H1 (cell line): ENCODE data around the gene WDR3. TPM values are rescaled to one million over a fixed set of nuclear protein-coding genes. Genes with fewer than 3 reads are reported as not detected.

Experiments used
- CTCF ChIA-PET: fragments of 300-600 bp; sonication (Branson Sonifier 250); formaldehyde crosslinking; loops from one replicate; lab custom pipeline; 2021; ENCODE audit not compliant: partially characterized antibody; lab: Charles Lee
- POLR2A ChIA-PET: fragments of 300-600 bp; sonication (Branson Sonifier 250); formaldehyde crosslinking; loops from one replicate; lab custom pipeline; 2021; ENCODE audit warnings: inconsistent platforms; ENCODE audit not compliant: partially characterized antibody; lab: Charles Lee
- DNase-seq, 2 experiments: peaks; one replicate each; pipeline versions ENCODE4 v3.0.0 to v3.0.0-alpha.2; 2010 to 2022; ENCODE audit warnings: low spot score in 2 of 2, low read depth in 1 of 2, mixed read lengths in 1 of 2
- FAIRE-seq: peaks from 2 replicates; lab custom pipeline; 2011; peaks lifted over from hg19 to GRCh38; lab: Jason Lieb, UNC
- H2AFZ ChIP-seq: 2 replicates; pipeline ENCODE4 v1.8.1; 2012; ENCODE audit warnings: low read length, inconsistent platforms
- H2AK5ac ChIP-seq: 2 replicates; pipeline ENCODE4 v1.6.1; 2013; ENCODE audit warnings: low read depth, low read length
- H2BK120ac ChIP-seq: replicated peaks from 2 replicates; pipeline ENCODE3; 2013; ENCODE audit warnings: low read depth, low read length, inconsistent platforms
- H2BK12ac ChIP-seq: 2 replicates; pipeline ENCODE4 v1.6.1; 2013; ENCODE audit warnings: low read depth, low read length
- H2BK15ac ChIP-seq: 2 replicates; pipeline ENCODE4 v1.6.1; 2013; ENCODE audit warnings: low read length
- H2BK20ac ChIP-seq: 2 replicates; pipeline ENCODE4 v1.6.1; 2013; ENCODE audit warnings: low read length
- H2BK5ac ChIP-seq: 2 replicates; pipeline ENCODE4 v1.6.1; 2013; ENCODE audit warnings: low read depth, low read length
- H3K14ac ChIP-seq: 2 replicates; pipeline ENCODE4 v1.6.1; 2013; ENCODE audit warnings: inconsistent platforms; ENCODE audit not compliant: insufficient read length
- H3K18ac ChIP-seq: 2 replicates; pipeline ENCODE4 v1.6.1; 2013; ENCODE audit warnings: low read length; ENCODE audit errors: extremely low read depth
- H3K23ac ChIP-seq: 2 replicates; pipeline ENCODE4 v1.6.1; 2013; ENCODE audit warnings: inconsistent platforms; ENCODE audit not compliant: insufficient read length
- H3K23me2 ChIP-seq: 2 replicates; pipeline ENCODE4 v1.6.1; 2013; ENCODE audit warnings: low read depth, low read length
- H3K27ac ChIP-seq: 2 replicates; pipeline ENCODE4 v1.6.1; 2011; ENCODE audit warnings: low read depth, low read length, inconsistent platforms
- H3K27me3 ChIP-seq, 4 experiments: replicated peaks in 1 of 4; 1 replicate in 1 of 4; 2 replicates in 3 of 4; pipeline versions ENCODE4 v1.6.1 to v1.8.1; 2011 to 2013; ENCODE audit warnings: low read length in 3 of 4, mild to moderate bottlenecking in 3 of 4, inconsistent platforms in 2 of 4, mixed read lengths in 2 of 4, moderate library complexity in 1 of 4; ENCODE audit not compliant: control insufficient read depth in 3 of 4, insufficient read depth in 3 of 4; ENCODE audit errors: extremely low read depth in 1 of 4
- H3K36me3 ChIP-seq, 4 experiments: 2 replicates each; pipeline versions ENCODE4 v1.6.1 to v1.8.1; 2011 to 2013; ENCODE audit warnings: mild to moderate bottlenecking in 4 of 4, low read length in 3 of 4, moderate library complexity in 2 of 4, control low read depth in 1 of 4, inconsistent platforms in 1 of 4; ENCODE audit not compliant: insufficient read depth in 4 of 4, control insufficient read depth in 2 of 4
- H3K4ac ChIP-seq: replicated peaks from 2 replicates; pipeline ENCODE3; 2013; ENCODE audit warnings: low read length, low read depth, mixed read lengths, inconsistent platforms; ENCODE audit not compliant: insufficient read length
- H3K4me1 ChIP-seq, 4 experiments: replicated peaks in 1 of 4; 1 replicate in 1 of 4; 2 replicates in 3 of 4; pipeline versions ENCODE4 v1.6.1 to v1.8.1; 2011 to 2013; ENCODE audit warnings: low read length in 3 of 4, inconsistent platforms in 2 of 4, mixed read lengths in 1 of 4; ENCODE audit not compliant: insufficient read depth in 4 of 4, control insufficient read depth in 3 of 4
- H3K4me2 ChIP-seq, 2 experiments: 2 replicates each; pipeline versions ENCODE4 v1.6.1 to v1.8.1; 2011 to 2013; ENCODE audit warnings: low read depth in 2 of 2, low read length in 2 of 2, control low read depth in 1 of 2, inconsistent platforms in 1 of 2, mild to moderate bottlenecking in 1 of 2; ENCODE audit not compliant: insufficient read depth in 1 of 2
- H3K4me3 ChIP-seq, 4 experiments: fragments of 200-600, 300-600 bp in 1 of 4; sonication (generic), shearing (Covaris generic), sonication (Bioruptor Twin) in 1 of 4; 2 replicates each; pipeline versions ENCODE4 v1.5.1 to v1.8.1; 2011 to 2016; ENCODE audit warnings: low read length in 4 of 4, low read depth in 3 of 4, control low read depth in 2 of 4, inconsistent platforms in 2 of 4, mild to moderate bottlenecking in 2 of 4, mixed read lengths in 1 of 4, moderate library complexity in 1 of 4; ENCODE audit not compliant: insufficient read depth in 2 of 4; ENCODE audit errors: extremely low read depth in 1 of 4
- H3K56ac ChIP-seq: replicated peaks from 2 replicates; pipeline ENCODE3; 2013; ENCODE audit warnings: low read depth, mild to moderate bottlenecking, mixed read lengths, low read length, inconsistent platforms; ENCODE audit not compliant: insufficient read length
- H3K79me1 ChIP-seq: 2 replicates; pipeline ENCODE4 v1.6.1; 2013; ENCODE audit warnings: low read depth, low read length, control low read depth
- H3K79me2 ChIP-seq, 2 experiments: 2 replicates each; pipeline versions ENCODE4 v1.6.1 to v1.8.1; 2012 to 2013; ENCODE audit warnings: low read length in 2 of 2, mild to moderate bottlenecking in 2 of 2, inconsistent platforms in 1 of 2; ENCODE audit not compliant: insufficient read depth in 2 of 2, control insufficient read depth in 1 of 2
- H3K9ac ChIP-seq, 4 experiments: replicated peaks in 1 of 4; 1 replicate in 1 of 4; 2 replicates in 3 of 4; pipeline versions ENCODE4 v1.6.1 to v1.8.1; 2011 to 2013; ENCODE audit warnings: low read depth in 3 of 4, low read length in 3 of 4, control low read depth in 2 of 4, mild to moderate bottlenecking in 2 of 4, moderate library complexity in 2 of 4, inconsistent platforms in 1 of 4; ENCODE audit errors: extremely low read depth in 1 of 4
- H3K9me3 ChIP-seq, 2 experiments: 2 replicates each; pipeline versions ENCODE4 v1.6.1 to v1.8.1; 2012 to 2013; ENCODE audit warnings: mild to moderate bottlenecking in 2 of 2, moderate library complexity in 2 of 2, control low read depth in 1 of 2, inconsistent platforms in 1 of 2, low read depth in 1 of 2, low read length in 1 of 2, mixed read lengths in 1 of 2; ENCODE audit not compliant: insufficient read depth in 2 of 2
- H4K20me1 ChIP-seq, 2 experiments: replicated peaks in 1 of 2; 2 replicates each; pipeline versions ENCODE3 to v1.8.1; 2011 to 2013; ENCODE audit warnings: inconsistent platforms in 2 of 2, low read length in 2 of 2, mild to moderate bottlenecking in 1 of 2; ENCODE audit not compliant: insufficient read depth in 2 of 2, control insufficient read depth in 1 of 2
- H4K5ac ChIP-seq: 2 replicates; pipeline ENCODE4 v1.6.1; 2013; ENCODE audit warnings: low read length, low read depth, mixed read lengths, inconsistent platforms; ENCODE audit not compliant: insufficient read length
- H4K8ac ChIP-seq: 2 replicates; pipeline ENCODE4 v1.8.0; 2013; ENCODE audit warnings: mild to moderate bottlenecking, moderate library complexity, low read length, inconsistent platforms; ENCODE audit not compliant: insufficient read depth; ENCODE audit errors: extremely low read depth
- H4K91ac ChIP-seq: replicated peaks from 2 replicates; pipeline ENCODE3; 2013; ENCODE audit warnings: low read length, mixed read lengths, inconsistent platforms; ENCODE audit not compliant: insufficient read length
- BACH1 ChIP-seq: IDR thresholded peaks from 2 replicates; pipeline ENCODE4 v1.6.1; 2012; ENCODE audit warnings: low read length, improper control_type of control experiment
- CBX8 ChIP-seq: fragments of 300-800, 300-1000 bp; sonication (generic); IDR thresholded peaks from 2 replicates; pipeline ENCODE4 v1.7.1; 2016; ENCODE audit warnings: low read depth, low read length, borderline replicate concordance
- CHD2 ChIP-seq: IDR thresholded peaks from 2 replicates; pipeline ENCODE4 v1.6.1; 2012; ENCODE audit warnings: low read length, improper control_type of control experiment
- SIN3A ChIP-seq, 2 experiments: IDR thresholded peaks in 1 of 2; conservative IDR thresholded peaks in 1 of 2; 2 replicates each; pipeline ENCODE4 v1.6.1; 2011 to 2012; ENCODE audit warnings: low read length in 2 of 2, improper control_type of control experiment in 1 of 2, low read depth in 1 of 2, mild to moderate bottlenecking in 1 of 2
- SP2 ChIP-seq: IDR thresholded peaks from 2 replicates; pipeline ENCODE4 v1.6.1; 2012; ENCODE audit warnings: mild to moderate bottlenecking, low read length, inconsistent platforms
- TCF12 ChIP-seq: IDR thresholded peaks from 2 replicates; pipeline ENCODE4 v1.6.1; 2011; ENCODE audit warnings: low read depth, mild to moderate bottlenecking, low read length
- WGBS, 2 experiments: shearing (Covaris generic) in 1 of 2; methylation state at CpG; one replicate each; pipeline versions ENCODE4 v1.1.6 to v1.1.7; 2013 to 2015; ENCODE audit warnings: low lambda C conversion rate in 2 of 2, mixed read lengths in 2 of 2, inconsistent platforms in 1 of 2, low coverage in 1 of 2, missing lambda C conversion rate in 1 of 2; ENCODE audit not compliant: insufficient replicate concordance in 2 of 2, insufficient coverage in 1 of 2, insufficient read length in 1 of 2; ENCODE audit errors: extremely low coverage in 1 of 2, missing lambda C conversion rate in 1 of 2; 5-methylcytosine and 5-hydroxymethylcytosine counted together
- polyA plus RNA-seq, 7 experiments: library from polyadenylated mRNA; depleted of rRNA in 3 of 7; stranded (reverse) in 5 of 7; unstranded in 2 of 7; fragments of >200 nt in 5 of 7; fragments of 200-250 nt in 2 of 7; gene quantifications; 1 replicate in 5 of 7; 2 replicates in 1 of 7; 4 replicates in 1 of 7; pipeline versions ENCODE4 v1.2.1 to v1.2.3, GENCODE V29; 2011 to 2013; ENCODE audit warnings: missing spikeins in 2 of 7, mixed read lengths in 2 of 7
- total RNA-seq: library from RNA; stranded (reverse); fragmentation: NEBNext Ultra II Directional; extraction: Animal tissue kit (Norgen Biotek cat#: 25700); gene quantifications from 2 replicates; pipeline ENCODE4 v1.2.1, GENCODE V29; 2021
- TF ChIP-seq, protein P1 (sequence below), 3 experiments: IDR thresholded peaks; 1 replicate in 2 of 3; 2 replicates in 1 of 3; pipeline versions ENCODE4 v1.5.1 to v1.6.1; 2011; ENCODE audit warnings: low read length in 3 of 3, mild to moderate bottlenecking in 3 of 3, inconsistent platforms in 2 of 3, low read depth in 1 of 3, moderate library complexity in 1 of 3; ENCODE audit not compliant: insufficient read depth in 1 of 3; ENCODE audit errors: control extremely low read depth in 1 of 3
- TF ChIP-seq, protein P2 (sequence below): IDR thresholded peaks from 2 replicates; pipeline ENCODE4 v1.6.1; 2012; ENCODE audit warnings: low read length, inconsistent platforms

WDR3 gene
- total and polyA plus RNA-seq, 2 of the 8 experiments (the other 6 are each of a cell fraction or from before 2014, with no cell fraction given), result 18.2 to 67.9 TPM

DNA sequence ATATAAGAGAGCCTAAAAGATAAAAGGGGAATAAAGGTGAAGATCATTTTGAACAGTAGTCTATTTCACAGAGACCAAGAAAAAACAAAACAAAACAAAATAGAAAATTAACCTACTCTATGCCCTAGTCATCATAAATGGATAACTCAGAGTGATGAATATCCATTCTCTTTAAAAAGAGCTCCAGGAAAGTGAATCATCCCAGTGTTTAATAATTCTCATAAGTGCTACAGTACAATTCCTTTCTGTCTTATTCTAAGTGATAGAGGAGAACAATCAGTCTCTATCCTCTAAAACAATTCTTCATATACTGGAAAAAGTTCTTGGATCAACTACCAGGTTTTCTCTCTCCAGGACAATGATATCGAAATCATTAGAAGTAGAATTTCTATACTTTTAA, 45.9 kb upstream of the WDR3 start:
- H2BK15ac ChIP-seq, result no peak overlapping the region
- H3K27ac ChIP-seq, result no peak overlapping the region
- H4K20me1 ChIP-seq, result peaks cover 0 to 2% of the 10 kb centered on the region in 2 experiments
- no peaks in the 10 kb centered on the region for H3K79me2 ChIP-seq
- no peak for DNase-seq
- no peak overlapping the region for H4K8ac ChIP-seq
- H3K27me3 ChIP-seq, result no peaks in the 10 kb centered on the region
- 88% methylated on average over 1 of the region's 1 CpG; no CpG with 5 or more reads in 1 of the 2 experiments for WGBS, 2 experiments
- H3K4ac ChIP-seq, result no peak overlapping the region
- H3K36me3 ChIP-seq, result peaks cover 0 to 2% (median under 1%) of the 10 kb centered on the region in 4 experiments; a peak in 4 of 8 replicates
- POLR2A ChIA-PET, result no interaction called here
- H2BK120ac ChIP-seq, result no peak overlapping the region
- CTCF ChIA-PET, result interaction anchor here (1.3 to 3.3 kb wide), 2 partner anchors 8 to 12 kb away, joined by 3 to 10 read pairs; no protein-coding TSS in a partner anchor
- H3K56ac ChIP-seq, result no peak overlapping the region
- no peak overlapping the region for H3K4me3 ChIP-seq
- no peaks in the 10 kb centered on the region for H3K4me1 ChIP-seq
- H3K14ac ChIP-seq, result no peak overlapping the region
- TF ChIP-seq CHD2 (no peak), BACH1 (no peak), SIN3A (conservative IDR thresholded peaks at IDR 0.05 in 1 of 2, IDR thresholded peaks at IDR 0.05 in 1 of 2; ENCODE audit: low read depth in 1 of 2, low read length in 2 of 2) (no peak), CBX8 (no peak), TCF12 (no peak), SP2 (no peak)
- TF ChIP-seq, protein P1, sequence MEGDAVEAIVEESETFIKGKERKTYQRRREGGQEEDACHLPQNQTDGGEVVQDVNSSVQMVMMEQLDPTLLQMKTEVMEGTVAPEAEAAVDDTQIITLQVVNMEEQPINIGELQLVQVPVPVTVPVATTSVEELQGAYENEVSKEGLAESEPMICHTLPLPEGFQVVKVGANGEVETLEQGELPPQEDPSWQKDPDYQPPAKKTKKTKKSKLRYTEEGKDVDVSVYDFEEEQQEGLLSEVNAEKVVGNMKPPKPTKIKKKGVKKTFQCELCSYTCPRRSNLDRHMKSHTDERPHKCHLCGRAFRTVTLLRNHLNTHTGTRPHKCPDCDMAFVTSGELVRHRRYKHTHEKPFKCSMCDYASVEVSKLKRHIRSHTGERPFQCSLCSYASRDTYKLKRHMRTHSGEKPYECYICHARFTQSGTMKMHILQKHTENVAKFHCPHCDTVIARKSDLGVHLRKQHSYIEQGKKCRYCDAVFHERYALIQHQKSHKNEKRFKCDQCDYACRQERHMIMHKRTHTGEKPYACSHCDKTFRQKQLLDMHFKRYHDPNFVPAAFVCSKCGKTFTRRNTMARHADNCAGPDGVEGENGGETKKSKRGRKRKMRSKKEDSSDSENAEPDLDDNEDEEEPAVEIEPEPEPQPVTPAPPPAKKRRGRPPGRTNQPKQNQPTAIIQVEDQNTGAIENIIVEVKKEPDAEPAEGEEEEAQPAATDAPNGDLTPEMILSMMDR (IDR thresholded peaks at IDR 0.05; ENCODE audit: control extremely low read depth in 1 of 3, insufficient read depth in 1 of 3, low read depth in 1 of 3, low read length in 3 of 3), result no peak
- TF ChIP-seq, protein P2, sequence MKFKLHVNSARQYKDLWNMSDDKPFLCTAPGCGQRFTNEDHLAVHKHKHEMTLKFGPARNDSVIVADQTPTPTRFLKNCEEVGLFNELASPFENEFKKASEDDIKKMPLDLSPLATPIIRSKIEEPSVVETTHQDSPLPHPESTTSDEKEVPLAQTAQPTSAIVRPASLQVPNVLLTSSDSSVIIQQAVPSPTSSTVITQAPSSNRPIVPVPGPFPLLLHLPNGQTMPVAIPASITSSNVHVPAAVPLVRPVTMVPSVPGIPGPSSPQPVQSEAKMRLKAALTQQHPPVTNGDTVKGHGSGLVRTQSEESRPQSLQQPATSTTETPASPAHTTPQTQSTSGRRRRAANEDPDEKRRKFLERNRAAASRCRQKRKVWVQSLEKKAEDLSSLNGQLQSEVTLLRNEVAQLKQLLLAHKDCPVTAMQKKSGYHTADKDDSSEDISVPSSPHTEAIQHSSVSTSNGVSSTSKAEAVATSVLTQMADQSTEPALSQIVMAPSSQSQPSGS, result no peak
- H3K9ac ChIP-seq, result no peak overlapping the region
- no peak overlapping the region for H2BK20ac ChIP-seq
- no peak overlapping the region for H3K23ac ChIP-seq
- H2AK5ac ChIP-seq, result no peak overlapping the region
- no peak for FAIRE-seq
- no peak overlapping the region for H2AFZ ChIP-seq
- H4K91ac ChIP-seq, result no peak overlapping the region
- no peak overlapping the region for H2BK5ac ChIP-seq
- no peak overlapping the region for H2BK12ac ChIP-seq
- H3K9me3 ChIP-seq, result no peaks in the 10 kb centered on the region
- no peak overlapping the region for H4K5ac ChIP-seq
- no peak overlapping the region for H3K4me2 ChIP-seq
- H3K18ac ChIP-seq, result no peak overlapping the region
- H3K79me1 ChIP-seq, result no peaks in the 10 kb centered on the region
- no peaks in the 10 kb centered on the region for H3K23me2 ChIP-seq
